GM23338 (cell line): ENCODE results near the gene CTXN3. TPM values are rescaled to one million over a fixed set of nuclear protein-coding genes. Genes with fewer than 3 reads are reported as not detected.

Experiments used
- ATAC-seq: fragments of 200-7000 bp; cut with Tn5 transposase; 3 replicates; pipeline ENCODE4 v1.9.1; 2020
- DNase-seq: peaks from one replicate; pipeline ENCODE4 v3.0.0-alpha.2; 2015; ENCODE audit warnings: low spot score
- H2AFZ ChIP-seq: fragments of 200-600 bp; sonication (generic); 2 replicates; pipeline ENCODE4 v1.8.0; 2016; ENCODE audit warnings: antibody characterized with exemption, mild to moderate bottlenecking, moderate library complexity
- H3F3A ChIP-seq: fragments of 200-600 bp; sonication (generic); replicated peaks from 2 replicates; pipeline ENCODE4 v1.8.0; 2017; ENCODE audit warnings: antibody characterized with exemption, mixed run types, low read depth
- H3K27ac ChIP-seq: fragments of 200-600 bp; sonication (generic); 2 replicates; pipeline ENCODE4 v1.6.1; 2016; ENCODE audit warnings: low read depth
- H3K27me3 ChIP-seq: fragments of 200-600 bp; sonication (generic); 2 replicates; pipeline ENCODE4 v1.8.0; 2016; ENCODE audit warnings: mild to moderate bottlenecking, mixed run types, moderate library complexity; ENCODE audit not compliant: insufficient read depth
- H3K36me3 ChIP-seq: fragments of 200-600 bp; sonication (generic); 2 replicates; pipeline ENCODE4 v1.8.0; 2016; ENCODE audit warnings: mild to moderate bottlenecking; ENCODE audit not compliant: insufficient read depth
- H3K4me1 ChIP-seq: fragments of 200-600 bp; sonication (generic); 2 replicates; pipeline ENCODE4 v1.8.0; 2016; ENCODE audit warnings: mild to moderate bottlenecking, moderate library complexity; ENCODE audit not compliant: insufficient read depth
- H3K4me2 ChIP-seq: fragments of 200-600 bp; sonication (generic); 2 replicates; pipeline ENCODE4 v1.7.1; 2017; ENCODE audit warnings: mixed run types
- H3K4me3 ChIP-seq: fragments of 200-600 bp; sonication (generic); 2 replicates; pipeline ENCODE4 v1.6.1; 2016; ENCODE audit warnings: mixed run types
- H3K79me2 ChIP-seq: fragments of 200-600 bp; sonication (generic); replicated peaks from 2 replicates; pipeline ENCODE4 v1.8.0; 2017; ENCODE audit warnings: mild to moderate bottlenecking; ENCODE audit not compliant: insufficient read depth
- H3K9me2 ChIP-seq: fragments of 200-600 bp; sonication (generic); 2 replicates; pipeline ENCODE4 v1.8.0; 2017; ENCODE audit not compliant: insufficient read depth
- H4K20me1 ChIP-seq: fragments of 200-600 bp; sonication (generic); replicated peaks from 2 replicates; pipeline ENCODE4 v1.8.0; 2017; ENCODE audit warnings: mild to moderate bottlenecking; ENCODE audit not compliant: insufficient read depth
- H3K27ac Mint-ChIP-seq: 2 replicates; pipeline ENCODE4 v1.8.0; 2020; ENCODE audit warnings: inconsistent platforms, mild to moderate bottlenecking, moderate library complexity, mixed read lengths
- H3K27me3 Mint-ChIP-seq: 3 replicates; pipeline ENCODE4 v1.8.0; 2022; ENCODE audit warnings: low read depth, mild to moderate bottlenecking, moderate library complexity, mixed read lengths, inconsistent platforms; ENCODE audit not compliant: insufficient read depth, poor library complexity
- H3K36me3 Mint-ChIP-seq: 3 replicates; pipeline ENCODE4 v1.8.0; 2021; ENCODE audit warnings: low read depth, mild to moderate bottlenecking, inconsistent platforms, moderate library complexity, mixed read lengths
- H3K4me1 Mint-ChIP-seq: 3 replicates; pipeline ENCODE4 v1.8.0; 2020; ENCODE audit warnings: mild to moderate bottlenecking, inconsistent platforms, mixed read lengths
- H3K4me3 Mint-ChIP-seq: 3 replicates; pipeline ENCODE4 v1.8.0; 2021; ENCODE audit warnings: moderate library complexity, mild to moderate bottlenecking, inconsistent platforms, mixed read lengths
- H3K9me3 Mint-ChIP-seq: 3 replicates; pipeline ENCODE4 v1.8.0; 2020; ENCODE audit warnings: moderate library complexity, mild to moderate bottlenecking, inconsistent platforms, mixed read lengths
- CREB1 ChIP-seq: fragments of 250-450 bp; sonication (Bioruptor Pico); IDR thresholded peaks from 2 replicates; pipeline ENCODE4 v1.5.0; 2020; ENCODE audit warnings: low read depth, mild to moderate bottlenecking, moderate library complexity
- EZH2 ChIP-seq: fragments of 200-600 bp; sonication (generic); IDR thresholded peaks from one replicate; pipeline ENCODE4 v1.8.0; 2017; ENCODE audit warnings: antibody characterized with exemption, mild to moderate bottlenecking, low read depth; ENCODE audit not compliant: unreplicated experiment
- EZH2phosphoT487 ChIP-seq: fragments of 200-600 bp; sonication (generic); IDR thresholded peaks from one replicate; pipeline ENCODE4 v1.8.1; 2018; ENCODE audit warnings: antibody characterized with exemption; ENCODE audit not compliant: unreplicated experiment
- JUNB ChIP-seq: IDR thresholded peaks from one replicate; pipeline ENCODE4 v1.6.1; 2016; ENCODE audit warnings: antibody characterized with exemption; ENCODE audit not compliant: unreplicated experiment
- NANOG ChIP-seq: IDR thresholded peaks from 2 replicates; pipeline ENCODE4 v1.6.1; 2016; ENCODE audit warnings: antibody characterized with exemption, borderline replicate concordance
- POLR2AphosphoS5 ChIP-seq: IDR thresholded peaks from 2 replicates; pipeline ENCODE4 v1.6.1; 2016; ENCODE audit warnings: antibody characterized with exemption, low read depth
- STAT1 ChIP-seq: IDR thresholded peaks from one replicate; pipeline ENCODE4 v1.6.1; 2016; ENCODE audit warnings: antibody characterized with exemption; ENCODE audit not compliant: unreplicated experiment
- ZNF114 ChIP-seq: fragments of 250-450 bp; sonication (Bioruptor Pico); IDR thresholded peaks from 2 replicates; pipeline ENCODE4 v1.5.0; 2020; ENCODE audit warnings: mild to moderate bottlenecking, moderate library complexity
- ZNF331 ChIP-seq: fragments of 250-450 bp; sonication (Bioruptor Pico); IDR thresholded peaks from 2 replicates; pipeline ENCODE4 v1.5.0; 2020; ENCODE audit warnings: low read depth, mild to moderate bottlenecking, moderate library complexity
- polyA plus RNA-seq: library from polyadenylated mRNA; unstranded; fragments of >200 nt; fragmentation: Nextera tagmentation; extraction: Ambion mirVana; gene quantifications from 2 replicates; pipeline ENCODE4 v1.2.1, GENCODE V29; 2016
- total RNA-seq: library from RNA; depleted of rRNA; stranded (reverse); fragments of >200 nt; shearing (Covaris generic); gene quantifications from 2 replicates; pipeline ENCODE4 v1.2.3, GENCODE V29; 2014
- TF ChIP-seq, protein P1 (sequence below): fragments of 250-450 bp; sonication (Bioruptor Pico); IDR thresholded peaks from 2 replicates; pipeline ENCODE4 v1.5.0; 2020; ENCODE audit warnings: mild to moderate bottlenecking, moderate library complexity
- TF ChIP-seq, protein P2 (sequence below): IDR thresholded peaks from one replicate; pipeline ENCODE4 v1.6.1; 2018; ENCODE audit warnings: antibody characterized with exemption; ENCODE audit not compliant: unreplicated experiment
- TF ChIP-seq, protein P3 (sequence below), 2 experiments: fragments of 200-600 bp in 1 of 2; sonication (generic) in 1 of 2; conservative IDR thresholded peaks; 2 replicates each; pipeline versions ENCODE4 v1.5.1 to v1.6.1; 2016 to 2017; ENCODE audit warnings: antibody characterized with exemption in 2 of 2, low read depth in 2 of 2, mild to moderate bottlenecking in 2 of 2, moderate library complexity in 1 of 2
- TF ChIP-seq, protein P4 (sequence below): IDR thresholded peaks from 2 replicates; pipeline ENCODE4 v1.6.1; 2016; ENCODE audit warnings: antibody characterized with exemption

Gene CTXN3
- total and polyA plus RNA-seq, 2 experiments from 2014 or later = not detected

DNA sequence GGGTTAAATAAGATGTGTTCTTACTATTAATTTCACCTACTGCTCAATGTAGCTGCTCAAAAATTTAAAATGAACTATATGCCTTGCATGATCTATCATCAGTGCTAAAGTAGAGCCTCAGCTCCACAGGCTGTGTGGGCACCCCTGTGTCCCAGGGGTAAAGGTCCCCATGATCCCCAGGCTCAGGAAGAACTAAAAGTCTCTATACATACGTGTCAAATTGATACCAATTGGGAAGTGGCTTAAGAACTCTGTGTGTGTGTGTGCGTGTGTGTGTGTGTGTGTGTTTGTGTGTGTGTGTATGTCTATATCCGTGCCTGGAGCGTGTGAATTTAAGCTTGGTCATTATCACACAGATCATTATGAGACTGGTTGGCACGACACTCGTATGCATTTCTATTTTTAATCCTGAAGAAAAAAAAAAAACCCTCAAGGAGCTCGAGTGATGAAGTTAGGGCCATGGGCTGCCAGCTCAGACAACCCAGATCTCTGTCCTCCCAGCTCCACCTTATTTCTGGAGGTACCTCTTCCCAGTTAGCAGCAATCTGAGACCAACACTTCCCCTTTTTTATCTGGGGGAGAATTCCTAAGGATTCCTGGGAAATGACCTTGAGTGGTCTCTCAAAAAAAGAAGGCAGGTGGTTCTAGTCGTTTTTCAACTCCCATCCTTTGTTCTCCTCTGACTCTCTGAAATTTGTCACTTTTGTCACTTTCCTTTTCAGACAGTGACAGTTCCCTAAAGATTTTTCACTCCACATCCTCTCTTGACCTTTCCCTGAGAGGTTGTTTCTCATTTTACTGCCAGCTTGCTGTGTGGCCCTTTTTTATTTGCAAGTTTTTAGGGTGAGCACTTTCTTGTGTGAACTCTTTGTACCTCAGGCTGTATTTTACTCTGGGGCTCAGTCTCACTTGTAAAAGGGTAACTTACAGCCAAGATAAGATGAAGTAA, 45.7 kb upstream of the CTXN3 start:
- H3K27ac ChIP-seq = peak overlapping the region; percentile 12; the same call in 1 of the 2 replicates
- H3K4me2 ChIP-seq = 0 out of 2 replicates have a peak overlapping the region, but pooled peaks have one; percentile 30
- peaks cover 4% of the 10 kb centered on the region; the same call in 1 of the 2 replicates for H3K9me2 ChIP-seq
- no peaks in the 10 kb centered on the region for H3K36me3 Mint-ChIP-seq
- no peak for ATAC-seq
- DNase-seq = no peak
- peaks cover 9% of the 10 kb centered on the region for H3K4me1 ChIP-seq
- no peaks in the 10 kb centered on the region for H3K9me3 Mint-ChIP-seq
- no peak overlapping the region for H3K4me3 ChIP-seq
- H3K27ac Mint-ChIP-seq = peak overlapping the region; percentile 22
- H3K4me1 Mint-ChIP-seq = peaks cover 19% of the 10 kb centered on the region
- H3K79me2 ChIP-seq = no peaks in the 10 kb centered on the region
- H3K36me3 ChIP-seq = no peaks in the 10 kb centered on the region
- no peak for TF ChIP-seq STAT1
- TF ChIP-seq, protein P1, sequence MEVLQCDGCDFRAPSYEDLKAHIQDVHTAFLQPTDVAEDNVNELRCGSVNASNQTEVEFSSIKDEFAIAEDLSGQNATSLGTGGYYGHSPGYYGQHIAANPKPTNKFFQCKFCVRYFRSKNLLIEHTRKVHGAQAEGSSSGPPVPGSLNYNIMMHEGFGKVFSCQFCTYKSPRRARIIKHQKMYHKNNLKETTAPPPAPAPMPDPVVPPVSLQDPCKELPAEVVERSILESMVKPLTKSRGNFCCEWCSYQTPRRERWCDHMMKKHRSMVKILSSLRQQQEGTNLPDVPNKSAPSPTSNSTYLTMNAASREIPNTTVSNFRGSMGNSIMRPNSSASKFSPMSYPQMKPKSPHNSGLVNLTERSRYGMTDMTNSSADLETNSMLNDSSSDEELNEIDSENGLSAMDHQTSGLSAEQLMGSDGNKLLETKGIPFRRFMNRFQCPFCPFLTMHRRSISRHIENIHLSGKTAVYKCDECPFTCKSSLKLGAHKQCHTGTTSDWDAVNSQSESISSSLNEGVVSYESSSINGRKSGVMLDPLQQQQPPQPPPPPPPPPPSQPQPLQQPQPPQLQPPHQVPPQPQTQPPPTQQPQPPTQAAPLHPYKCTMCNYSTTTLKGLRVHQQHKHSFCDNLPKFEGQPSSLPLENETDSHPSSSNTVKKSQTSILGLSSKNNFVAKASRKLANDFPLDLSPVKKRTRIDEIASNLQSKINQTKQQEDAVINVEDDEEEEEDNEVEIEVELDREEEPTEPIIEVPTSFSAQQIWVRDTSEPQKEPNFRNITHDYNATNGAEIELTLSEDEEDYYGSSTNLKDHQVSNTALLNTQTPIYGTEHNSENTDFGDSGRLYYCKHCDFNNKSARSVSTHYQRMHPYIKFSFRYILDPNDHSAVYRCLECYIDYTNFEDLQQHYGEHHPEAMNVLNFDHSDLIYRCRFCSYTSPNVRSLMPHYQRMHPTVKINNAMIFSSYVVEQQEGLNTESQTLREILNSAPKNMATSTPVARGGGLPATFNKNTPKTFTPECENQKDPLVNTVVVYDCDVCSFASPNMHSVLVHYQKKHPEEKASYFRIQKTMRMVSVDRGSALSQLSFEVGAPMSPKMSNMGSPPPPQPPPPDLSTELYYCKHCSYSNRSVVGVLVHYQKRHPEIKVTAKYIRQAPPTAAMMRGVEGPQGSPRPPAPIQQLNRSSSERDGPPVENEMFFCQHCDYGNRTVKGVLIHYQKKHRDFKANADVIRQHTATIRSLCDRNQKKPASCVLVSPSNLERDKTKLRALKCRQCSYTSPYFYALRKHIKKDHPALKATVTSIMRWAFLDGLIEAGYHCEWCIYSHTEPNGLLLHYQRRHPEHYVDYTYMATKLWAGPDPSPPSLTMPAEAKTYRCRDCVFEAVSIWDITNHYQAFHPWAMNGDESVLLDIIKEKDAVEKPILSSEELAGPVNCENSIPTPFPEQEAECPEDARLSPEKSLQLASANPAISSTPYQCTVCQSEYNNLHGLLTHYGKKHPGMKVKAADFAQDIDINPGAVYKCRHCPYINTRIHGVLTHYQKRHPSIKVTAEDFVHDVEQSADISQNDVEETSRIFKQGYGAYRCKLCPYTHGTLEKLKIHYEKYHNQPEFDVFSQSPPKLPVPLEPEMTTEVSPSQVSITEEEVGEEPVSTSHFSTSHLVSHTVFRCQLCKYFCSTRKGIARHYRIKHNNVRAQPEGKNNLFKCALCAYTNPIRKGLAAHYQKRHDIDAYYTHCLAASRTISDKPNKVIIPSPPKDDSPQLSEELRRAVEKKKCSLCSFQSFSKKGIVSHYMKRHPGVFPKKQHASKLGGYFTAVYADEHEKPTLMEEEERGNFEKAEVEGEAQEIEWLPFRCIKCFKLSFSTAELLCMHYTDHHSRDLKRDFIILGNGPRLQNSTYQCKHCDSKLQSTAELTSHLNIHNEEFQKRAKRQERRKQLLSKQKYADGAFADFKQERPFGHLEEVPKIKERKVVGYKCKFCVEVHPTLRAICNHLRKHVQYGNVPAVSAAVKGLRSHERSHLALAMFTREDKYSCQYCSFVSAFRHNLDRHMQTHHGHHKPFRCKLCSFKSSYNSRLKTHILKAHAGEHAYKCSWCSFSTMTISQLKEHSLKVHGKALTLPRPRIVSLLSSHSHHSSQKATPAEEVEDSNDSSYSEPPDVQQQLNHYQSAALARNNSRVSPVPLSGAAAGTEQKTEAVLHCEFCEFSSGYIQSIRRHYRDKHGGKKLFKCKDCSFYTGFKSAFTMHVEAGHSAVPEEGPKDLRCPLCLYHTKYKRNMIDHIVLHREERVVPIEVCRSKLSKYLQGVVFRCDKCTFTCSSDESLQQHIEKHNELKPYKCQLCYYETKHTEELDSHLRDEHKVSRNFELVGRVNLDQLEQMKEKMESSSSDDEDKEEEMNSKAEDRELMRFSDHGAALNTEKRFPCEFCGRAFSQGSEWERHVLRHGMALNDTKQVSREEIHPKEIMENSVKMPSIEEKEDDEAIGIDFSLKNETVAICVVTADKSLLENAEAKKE (CRISPR knock-in tag) = no peak
- no peak for TF ChIP-seq CREB1 (CRISPR knock-in tag)
- no peak for TF ChIP-seq ZNF331 (CRISPR knock-in tag)
- no peak for TF ChIP-seq EZH2
- TF ChIP-seq NANOG = no peak
- no peak for TF ChIP-seq EZH2phosphoT487
- TF ChIP-seq, protein P2, sequence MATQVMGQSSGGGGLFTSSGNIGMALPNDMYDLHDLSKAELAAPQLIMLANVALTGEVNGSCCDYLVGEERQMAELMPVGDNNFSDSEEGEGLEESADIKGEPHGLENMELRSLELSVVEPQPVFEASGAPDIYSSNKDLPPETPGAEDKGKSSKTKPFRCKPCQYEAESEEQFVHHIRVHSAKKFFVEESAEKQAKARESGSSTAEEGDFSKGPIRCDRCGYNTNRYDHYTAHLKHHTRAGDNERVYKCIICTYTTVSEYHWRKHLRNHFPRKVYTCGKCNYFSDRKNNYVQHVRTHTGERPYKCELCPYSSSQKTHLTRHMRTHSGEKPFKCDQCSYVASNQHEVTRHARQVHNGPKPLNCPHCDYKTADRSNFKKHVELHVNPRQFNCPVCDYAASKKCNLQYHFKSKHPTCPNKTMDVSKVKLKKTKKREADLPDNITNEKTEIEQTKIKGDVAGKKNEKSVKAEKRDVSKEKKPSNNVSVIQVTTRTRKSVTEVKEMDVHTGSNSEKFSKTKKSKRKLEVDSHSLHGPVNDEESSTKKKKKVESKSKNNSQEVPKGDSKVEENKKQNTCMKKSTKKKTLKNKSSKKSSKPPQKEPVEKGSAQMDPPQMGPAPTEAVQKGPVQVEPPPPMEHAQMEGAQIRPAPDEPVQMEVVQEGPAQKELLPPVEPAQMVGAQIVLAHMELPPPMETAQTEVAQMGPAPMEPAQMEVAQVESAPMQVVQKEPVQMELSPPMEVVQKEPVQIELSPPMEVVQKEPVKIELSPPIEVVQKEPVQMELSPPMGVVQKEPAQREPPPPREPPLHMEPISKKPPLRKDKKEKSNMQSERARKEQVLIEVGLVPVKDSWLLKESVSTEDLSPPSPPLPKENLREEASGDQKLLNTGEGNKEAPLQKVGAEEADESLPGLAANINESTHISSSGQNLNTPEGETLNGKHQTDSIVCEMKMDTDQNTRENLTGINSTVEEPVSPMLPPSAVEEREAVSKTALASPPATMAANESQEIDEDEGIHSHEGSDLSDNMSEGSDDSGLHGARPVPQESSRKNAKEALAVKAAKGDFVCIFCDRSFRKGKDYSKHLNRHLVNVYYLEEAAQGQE = no peak
- TF ChIP-seq POLR2AphosphoS5 = no peak
- TF ChIP-seq ZNF114 (CRISPR knock-in tag) = no peak
- TF ChIP-seq, protein P3, sequence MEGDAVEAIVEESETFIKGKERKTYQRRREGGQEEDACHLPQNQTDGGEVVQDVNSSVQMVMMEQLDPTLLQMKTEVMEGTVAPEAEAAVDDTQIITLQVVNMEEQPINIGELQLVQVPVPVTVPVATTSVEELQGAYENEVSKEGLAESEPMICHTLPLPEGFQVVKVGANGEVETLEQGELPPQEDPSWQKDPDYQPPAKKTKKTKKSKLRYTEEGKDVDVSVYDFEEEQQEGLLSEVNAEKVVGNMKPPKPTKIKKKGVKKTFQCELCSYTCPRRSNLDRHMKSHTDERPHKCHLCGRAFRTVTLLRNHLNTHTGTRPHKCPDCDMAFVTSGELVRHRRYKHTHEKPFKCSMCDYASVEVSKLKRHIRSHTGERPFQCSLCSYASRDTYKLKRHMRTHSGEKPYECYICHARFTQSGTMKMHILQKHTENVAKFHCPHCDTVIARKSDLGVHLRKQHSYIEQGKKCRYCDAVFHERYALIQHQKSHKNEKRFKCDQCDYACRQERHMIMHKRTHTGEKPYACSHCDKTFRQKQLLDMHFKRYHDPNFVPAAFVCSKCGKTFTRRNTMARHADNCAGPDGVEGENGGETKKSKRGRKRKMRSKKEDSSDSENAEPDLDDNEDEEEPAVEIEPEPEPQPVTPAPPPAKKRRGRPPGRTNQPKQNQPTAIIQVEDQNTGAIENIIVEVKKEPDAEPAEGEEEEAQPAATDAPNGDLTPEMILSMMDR (conservative IDR thresholded peaks at IDR 0.05; ENCODE audit: low read depth in 2 of 2) = no peak
- TF ChIP-seq, protein P4, sequence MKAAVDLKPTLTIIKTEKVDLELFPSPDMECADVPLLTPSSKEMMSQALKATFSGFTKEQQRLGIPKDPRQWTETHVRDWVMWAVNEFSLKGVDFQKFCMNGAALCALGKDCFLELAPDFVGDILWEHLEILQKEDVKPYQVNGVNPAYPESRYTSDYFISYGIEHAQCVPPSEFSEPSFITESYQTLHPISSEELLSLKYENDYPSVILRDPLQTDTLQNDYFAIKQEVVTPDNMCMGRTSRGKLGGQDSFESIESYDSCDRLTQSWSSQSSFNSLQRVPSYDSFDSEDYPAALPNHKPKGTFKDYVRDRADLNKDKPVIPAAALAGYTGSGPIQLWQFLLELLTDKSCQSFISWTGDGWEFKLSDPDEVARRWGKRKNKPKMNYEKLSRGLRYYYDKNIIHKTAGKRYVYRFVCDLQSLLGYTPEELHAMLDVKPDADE = no peak
- TF ChIP-seq JUNB = no peak
- peak overlapping the region; percentile 70 for H2AFZ ChIP-seq
- H3K4me3 Mint-ChIP-seq = no peak overlapping the region
- H3K27me3 ChIP-seq = no peaks in the 10 kb centered on the region
- peaks cover 5% of the 10 kb centered on the region for H3K27me3 Mint-ChIP-seq
- no peaks in the 10 kb centered on the region for H3F3A ChIP-seq
- no peaks in the 10 kb centered on the region for H4K20me1 ChIP-seq
